Measurements from ENCODE around the gene STYK1. TPM values are rescaled to one million over a fixed set of nuclear protein-coding genes. Genes with fewer than 3 reads are reported as not detected.

STYK1 gene
- total and polyA plus RNA-seq, 12 donors, result 0.08 to 0.13 (median 0.10) TPM; not detected in 9

GRCh38 chr12:10709808-10710207 is 36.0 kb upstream of the STYK1 start:
- Histone ChIP-seq H3K4me3 (no peak overlapping the region), H3K9me3 (replicated peaks in 1 of 3) (no peaks in the 10 kb centered on the region), H3K36me3 (replicated peaks in 1 of 2) (peaks cover 0 to 62% of the 10 kb centered on the region in 2 donors), H3K27me3 (no peaks in the 10 kb centered on the region), H3K27ac (no peak overlapping the region), H3K4me1 (replicated peaks in 1 of 2) (no peaks in the 10 kb centered on the region)
- 95 to 98% (median 97%) methylated on average over 16 of the region's 16 CpGs for WGBS, 4 donors
- intact Hi-C loops (cut with DNase I), result no loop called here
- TF ChIP-seq POLR2A (IDR thresholded peaks at IDR 0.05), result no peak
- no peak for TF ChIP-seq CTCF (IDR thresholded peaks at IDR 0.05)
- DNase-seq, result no peak

GRCh38 chr12:10708862-10709261 is 35.0 kb upstream of the STYK1 start:
- no peak for DNase-seq
- intact Hi-C loops (cut with DNase I), result no loop called here

GRCh38 chr12:10705655-10706054 is 31.8 kb upstream of the STYK1 start:
- Histone ChIP-seq H3K36me3 (replicated peaks in 1 of 2) (peaks cover 0 to 64% of the 10 kb centered on the region in 2 donors), H3K4me3 (no peak overlapping the region), H3K27me3 (no peaks in the 10 kb centered on the region), H3K27ac (no peak overlapping the region), H3K9me3 (replicated peaks in 1 of 3) (no peaks in the 10 kb centered on the region), H3K4me1 (replicated peaks in 1 of 2) (no peaks in the 10 kb centered on the region)
- 39 to 77% (median 60%) methylated on average over 1 to 2 of the region's 2 CpGs for WGBS, 4 donors
- DNase-seq, result no peak
- no peak for TF ChIP-seq CTCF (IDR thresholded peaks at IDR 0.05)
- TF ChIP-seq POLR2A (IDR thresholded peaks at IDR 0.05), result no peak
- intact Hi-C loops (cut with DNase I), result no loop called here

More at GRCh38 chr12:10708862-10709261, 35.0 kb upstream of the STYK1 start:
- Histone ChIP-seq H3K4me1 (replicated peaks in 1 of 2) (no peaks in the 10 kb centered on the region), H3K27ac (no peak overlapping the region), H3K27me3 (no peaks in the 10 kb centered on the region), H3K4me3 (no peak overlapping the region), H3K9me3 (replicated peaks in 1 of 3) (no peaks in the 10 kb centered on the region), H3K36me3 (replicated peaks in 1 of 2) (peaks cover 0 to 62% of the 10 kb centered on the region in 2 donors)
- 78 to 93% (median 87%) methylated on average over 4 of the region's 4 CpGs for WGBS, 4 donors
- TF ChIP-seq CTCF (IDR thresholded peaks at IDR 0.05) (no peak), POLR2A (IDR thresholded peaks at IDR 0.05) (no peak)

GRCh38 chr12:10701843-10702242 is 28.0 kb upstream of the STYK1 start:
- Histone ChIP-seq H3K27me3 (no peaks in the 10 kb centered on the region), H3K9me3 (replicated peaks in 1 of 3) (no peaks in the 10 kb centered on the region), H3K4me3 (no peak overlapping the region), H3K36me3 (replicated peaks in 1 of 2) (peaks cover 0 to 65% of the 10 kb centered on the region in 2 donors), H3K4me1 (replicated peaks in 1 of 2) (no peaks in the 10 kb centered on the region), H3K27ac (no peak overlapping the region)
- TF ChIP-seq POLR2A (IDR thresholded peaks at IDR 0.05), result no peak
- no peak for TF ChIP-seq CTCF (IDR thresholded peaks at IDR 0.05)
- DNase-seq, result no peak
- intact Hi-C loops (cut with DNase I), result no loop called here
- 92 to 97% (median 92%) methylated on average over 14 of the region's 14 CpGs for WGBS, 4 donors
